Lower lobe of right lung (tissue), 2 donors: Measurements from ENCODE around the gene WDR26. TPM values are rescaled to one million over a fixed set of nuclear protein-coding genes. Genes with fewer than 3 reads are reported as not detected.

Source experiments
- ATAC-seq, 2 donors: fragments of 200-7000 bp; cut with Tn5 transposase; one replicate each; pipeline ENCODE4 v1.9.1; 2020 to 2022; ENCODE audit warnings: mild to moderate bottlenecking in 2 of 2, moderate library complexity in 2 of 2
- DNase-seq: peaks from one replicate; pipeline ENCODE4 v3.0.0-alpha.2; 2020
- H3K27ac ChIP-seq: fragments of 200-600 bp; one replicate; pipeline ENCODE4 v1.8.0; 2022
- H3K27me3 ChIP-seq: fragments of 200-600 bp; one replicate; pipeline ENCODE4 v1.8.0; 2022; ENCODE audit warnings: low read depth
- H3K36me3 ChIP-seq: fragments of 200-600 bp; one replicate; pipeline ENCODE4 v1.8.0; 2022; ENCODE audit warnings: mild to moderate bottlenecking
- H3K4me1 ChIP-seq: fragments of 200-600 bp; one replicate; pipeline ENCODE4 v1.8.0; 2022
- H3K4me3 ChIP-seq: fragments of 200-600 bp; one replicate; pipeline ENCODE4 v1.8.0; 2022; ENCODE audit warnings: mild to moderate bottlenecking
- H3K9me3 ChIP-seq: fragments of 200-600 bp; one replicate; pipeline ENCODE4 v1.8.0; 2022
- intact Hi-C: fragments of 100-400 bp; cut with DNase I; formaldehyde crosslinking; loops from one replicate; pipeline ENCODE4 v1.11.0; 2022
- microRNA-seq: library from miRNA; unstranded; fragments of <30 nt; microRNA quantifications from one replicate; pipeline ENCODE4 v1.2.0, GENCODE V29; 2020; ENCODE audit warnings: borderline number of aligned reads
- total RNA-seq: library from RNA; stranded (reverse); fragmentation: NEBNext Ultra II Directional; extraction: Animal tissue kit (Norgen Biotek cat#: 25700); gene quantifications from one replicate; pipeline ENCODE4 v1.2.1, GENCODE V29; 2021
- TF ChIP-seq, protein P1 (sequence below): fragments of 200-600 bp; IDR thresholded peaks from one replicate; pipeline ENCODE4 v1.8.0; 2022; ENCODE audit warnings: antibody characterized with exemption, mild to moderate bottlenecking
- donor health status: DM: no; HTN: yes; CAD: no; lungs with severe emphysema.

Gene WDR26
- total RNA-seq, 1 donor from 2014 or later: 86.6 TPM

- no peak for DNase-seq
- intact Hi-C loops: no loop called here
- peak; percentile 49 to 50 for ATAC-seq
- H3K27ac ChIP-seq: peak overlapping the region; percentile 59
- H3K4me3 ChIP-seq: no peak overlapping the region
- peaks cover 5% of the 10 kb centered on the region for H3K4me1 ChIP-seq
- peaks cover 14% of the 10 kb centered on the region for H3K9me3 ChIP-seq
- H3K36me3 ChIP-seq: no peaks in the 10 kb centered on the region
- peaks cover 4% of the 10 kb centered on the region for H3K27me3 ChIP-seq
- TF ChIP-seq, protein P1, sequence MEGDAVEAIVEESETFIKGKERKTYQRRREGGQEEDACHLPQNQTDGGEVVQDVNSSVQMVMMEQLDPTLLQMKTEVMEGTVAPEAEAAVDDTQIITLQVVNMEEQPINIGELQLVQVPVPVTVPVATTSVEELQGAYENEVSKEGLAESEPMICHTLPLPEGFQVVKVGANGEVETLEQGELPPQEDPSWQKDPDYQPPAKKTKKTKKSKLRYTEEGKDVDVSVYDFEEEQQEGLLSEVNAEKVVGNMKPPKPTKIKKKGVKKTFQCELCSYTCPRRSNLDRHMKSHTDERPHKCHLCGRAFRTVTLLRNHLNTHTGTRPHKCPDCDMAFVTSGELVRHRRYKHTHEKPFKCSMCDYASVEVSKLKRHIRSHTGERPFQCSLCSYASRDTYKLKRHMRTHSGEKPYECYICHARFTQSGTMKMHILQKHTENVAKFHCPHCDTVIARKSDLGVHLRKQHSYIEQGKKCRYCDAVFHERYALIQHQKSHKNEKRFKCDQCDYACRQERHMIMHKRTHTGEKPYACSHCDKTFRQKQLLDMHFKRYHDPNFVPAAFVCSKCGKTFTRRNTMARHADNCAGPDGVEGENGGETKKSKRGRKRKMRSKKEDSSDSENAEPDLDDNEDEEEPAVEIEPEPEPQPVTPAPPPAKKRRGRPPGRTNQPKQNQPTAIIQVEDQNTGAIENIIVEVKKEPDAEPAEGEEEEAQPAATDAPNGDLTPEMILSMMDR: no peak
Observed at GRCh38 chr1:224339442-224340033, 95.1 kb downstream of the WDR26 start.

DNA sequence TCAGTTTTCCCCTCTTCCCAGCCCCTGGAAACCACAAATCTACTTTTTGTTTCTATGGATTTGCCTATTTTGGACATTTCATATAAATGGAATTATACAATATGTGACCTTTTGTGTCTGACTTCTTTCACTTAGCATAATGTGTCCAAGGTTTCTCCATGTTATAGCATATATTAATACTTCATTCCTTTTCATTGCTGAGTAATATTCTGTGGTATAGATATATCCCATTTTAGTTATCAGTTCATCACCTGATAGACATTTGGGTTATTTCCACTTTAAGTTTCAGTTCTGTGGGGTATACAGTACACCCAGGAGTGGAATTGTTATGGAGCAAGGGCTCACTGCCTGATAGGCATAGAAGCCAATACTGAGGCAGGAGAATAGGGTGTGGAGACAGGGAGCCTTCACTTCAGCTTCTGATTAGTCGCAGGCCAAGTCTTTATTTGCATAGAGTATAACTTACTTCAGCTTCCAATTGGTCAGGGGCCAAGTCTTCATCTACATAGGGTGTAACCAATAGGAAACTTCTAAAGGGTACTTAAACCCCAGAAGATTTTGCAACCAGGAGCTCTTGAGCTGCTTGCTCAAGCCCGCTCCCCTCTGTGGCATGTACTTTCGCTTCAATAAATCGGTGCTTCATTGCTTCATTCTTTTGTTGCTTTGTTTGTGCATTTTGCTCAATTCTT is 96.3 kb downstream of the WDR26 start:
- Histone ChIP-seq H3K9me3 (peaks cover 1% of the 10 kb centered on the region), H3K4me3 (no peak overlapping the region), H3K36me3 (no peaks in the 10 kb centered on the region), H3K27ac (peak overlapping the region; percentile 59), H3K27me3 (peaks cover 4% of the 10 kb centered on the region), H3K4me1 (peaks cover 5% of the 10 kb centered on the region)
- TF ChIP-seq, protein P1: no peak
- intact Hi-C loops: no loop called here
- ATAC-seq (peak; percentile 84 to 91), DNase-seq (no peak)

Small RNA genes lying within 50 kb of the gene (microRNA-seq; reads per million reads assigned to microRNA genes)
- gene MIR4742: not detected

Other genes starting within 250 kb of the WDR26 start
- gene NVL, start 104.6 kb downstream of the WDR26 start, total RNA-seq: 30.4 TPM
- 77.4 TPM for gene CNIH4, start 77.9 kb downstream of the WDR26 start, total RNA-seq
- 2.1 TPM for gene CNIH3, start 181.5 kb upstream of the WDR26 start, total RNA-seq